AG20443 (cell line): Measurements from ENCODE around the gene KCTD17.
A peak's percentile ranks its signal among the peaks of the same experiment; 100 is the strongest.

ENCODE experiments used
- DNase-seq: peaks from one replicate; pipeline ENCODE4 v3.0.0; 2012; ENCODE audit warnings: low spot score, mixed read lengths

KCTD17 gene

DNA sequence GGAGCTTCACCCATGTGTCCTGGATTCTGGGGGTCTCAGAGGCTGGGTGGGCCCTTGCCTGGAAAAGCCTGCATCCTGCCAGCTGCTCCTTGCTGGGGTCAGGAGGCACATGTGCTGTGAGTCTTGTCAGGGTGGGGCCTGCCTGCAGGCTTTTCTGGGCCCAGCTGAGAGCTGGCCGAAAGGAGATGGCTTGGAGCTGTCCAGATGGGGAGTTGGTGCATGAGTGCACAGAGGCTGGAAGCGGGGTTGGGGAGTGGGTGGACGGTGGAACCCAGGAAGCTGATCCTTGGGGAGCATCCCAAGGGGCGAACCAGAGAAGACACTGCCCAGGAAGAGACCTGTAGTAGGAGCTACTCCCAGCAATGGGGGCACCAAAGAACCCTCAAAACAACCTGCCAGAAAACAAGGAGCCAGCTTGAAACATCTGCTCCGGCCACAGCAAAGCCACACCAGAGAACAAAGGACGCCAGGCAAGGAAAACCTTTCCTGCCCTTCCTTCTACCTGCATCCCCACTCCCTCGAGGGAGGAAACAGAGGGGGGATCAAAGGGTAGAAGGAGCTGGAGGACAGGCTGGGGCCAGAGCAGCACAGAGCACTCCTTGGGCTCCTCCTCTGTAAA lies 8.2 kb upstream of the KCTD17 start:
- DNase-seq = no peak

DNA sequence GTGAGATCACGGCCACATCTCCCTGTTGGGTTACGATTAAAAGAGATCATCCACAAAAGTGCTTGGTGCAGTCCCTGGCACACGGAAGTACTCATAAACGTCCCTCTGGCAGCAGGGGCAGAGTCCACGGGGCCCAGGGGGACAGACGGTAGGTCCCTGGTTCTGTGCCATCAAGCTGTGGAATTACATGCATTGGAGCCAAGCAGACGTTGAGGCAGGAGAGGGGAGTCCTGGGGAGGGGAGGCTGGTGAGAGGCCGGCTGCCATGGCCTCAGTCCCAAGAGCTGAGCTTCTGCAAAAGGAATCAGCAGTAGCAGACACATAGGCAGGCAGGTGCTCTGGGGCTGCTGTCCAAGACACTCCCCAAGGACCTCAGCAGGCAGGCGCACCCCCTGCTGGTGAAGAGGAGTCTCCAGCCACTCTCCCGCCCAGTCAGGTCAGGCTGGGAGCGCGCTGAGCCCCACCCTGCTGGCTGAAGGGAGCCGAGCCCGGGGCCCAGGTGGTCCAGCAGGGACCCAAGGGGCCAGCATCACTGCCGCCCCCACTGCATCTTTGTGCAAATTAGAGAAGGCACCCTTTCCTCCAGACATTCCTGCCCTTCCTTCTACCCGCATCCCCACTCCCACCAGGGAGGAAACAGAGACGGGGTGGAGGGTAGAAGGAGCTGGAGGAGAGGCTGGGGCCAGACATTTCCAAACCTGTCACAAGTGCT lies 7.6 kb upstream of the KCTD17 start:
- peak; percentile 51 for DNase-seq

DNA sequence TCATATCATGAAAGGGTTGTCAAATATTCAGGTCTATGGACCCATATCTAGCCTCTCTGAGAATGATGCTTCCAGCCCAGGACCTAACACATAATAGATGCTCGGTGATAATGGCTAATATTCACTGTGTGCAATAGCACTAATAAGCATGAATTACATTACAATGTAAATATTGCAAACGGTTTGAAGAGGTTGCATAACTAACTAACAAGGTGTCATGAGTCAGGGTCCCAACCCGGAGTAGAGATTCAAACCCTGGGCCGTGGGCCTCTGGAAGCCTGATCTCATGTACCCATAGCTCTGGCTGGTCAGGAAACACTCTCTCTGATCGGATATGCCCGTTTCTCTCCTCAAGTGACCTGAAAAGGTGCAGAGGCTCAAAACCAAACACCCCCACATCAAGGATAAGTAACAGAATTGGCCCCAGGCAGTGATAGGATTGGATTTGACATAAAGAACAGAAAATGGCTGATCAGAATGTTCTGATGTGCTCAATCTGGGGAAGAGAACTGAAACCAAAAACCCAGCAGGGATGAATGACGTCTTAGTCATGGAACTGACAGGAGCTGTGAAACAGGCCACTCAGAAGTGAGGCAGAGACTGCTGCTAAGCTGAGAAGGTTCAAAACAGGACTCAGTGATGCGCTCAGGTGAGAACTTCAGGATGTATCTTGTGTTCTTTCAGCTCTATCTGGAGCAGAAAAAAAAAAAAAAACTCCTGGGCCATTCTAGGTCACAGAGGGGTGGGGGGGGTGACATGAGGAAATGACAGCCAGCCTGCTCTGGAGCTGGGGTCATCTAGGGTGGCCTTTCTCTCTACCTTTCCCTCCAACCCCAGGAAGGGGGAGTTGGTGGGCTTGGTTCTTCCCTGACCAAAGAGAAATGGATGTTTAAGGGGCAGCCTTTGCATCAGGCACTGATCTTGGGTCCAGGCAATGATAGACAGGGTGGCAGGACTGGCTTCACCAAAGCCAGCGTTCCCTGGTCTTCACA lies 6.6 kb upstream of the KCTD17 start:
- DNase-seq = no peak

DNA sequence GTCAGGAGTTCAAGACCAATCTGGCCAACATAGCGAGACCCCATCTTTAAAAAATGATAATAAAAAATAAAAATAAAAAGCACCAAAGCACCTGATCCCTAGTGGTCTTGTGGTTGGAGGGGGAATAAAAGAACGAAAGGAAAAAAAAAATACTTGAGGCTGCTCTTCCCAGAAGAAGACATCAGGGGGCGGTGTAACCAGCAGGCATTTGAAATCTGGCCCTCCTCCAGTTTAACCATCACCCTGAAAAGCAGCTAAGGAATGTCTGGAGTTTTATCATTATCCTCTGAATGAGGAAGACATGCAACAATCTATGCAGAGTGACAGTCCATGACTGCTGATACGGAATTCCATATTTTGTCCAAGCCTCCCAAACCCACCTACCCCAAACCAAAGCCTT lies 5.6 kb upstream of the KCTD17 start:
- DNase-seq = peak; percentile 79

DNA sequence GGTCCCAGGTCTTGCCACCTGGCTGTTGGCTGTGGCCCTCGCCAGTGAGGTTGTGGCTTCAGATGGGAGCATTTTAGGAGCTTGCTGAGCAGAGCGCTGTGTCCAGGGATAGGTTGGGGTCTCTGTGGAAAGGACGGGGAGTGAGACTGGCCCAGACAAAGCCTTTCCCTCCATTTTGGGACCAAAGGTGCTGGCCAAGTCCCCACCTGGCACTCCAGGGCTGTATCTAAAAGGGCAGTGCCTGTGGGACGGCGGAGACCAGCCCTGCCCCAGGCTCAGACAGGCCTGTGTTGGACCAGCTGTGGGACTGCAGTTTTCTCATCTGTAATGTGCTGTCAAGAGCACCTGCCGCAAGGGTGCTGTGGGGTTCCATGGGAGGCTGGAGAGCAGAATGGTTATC lies 5.0 kb upstream of the KCTD17 start:
- DNase-seq = no peak

DNA sequence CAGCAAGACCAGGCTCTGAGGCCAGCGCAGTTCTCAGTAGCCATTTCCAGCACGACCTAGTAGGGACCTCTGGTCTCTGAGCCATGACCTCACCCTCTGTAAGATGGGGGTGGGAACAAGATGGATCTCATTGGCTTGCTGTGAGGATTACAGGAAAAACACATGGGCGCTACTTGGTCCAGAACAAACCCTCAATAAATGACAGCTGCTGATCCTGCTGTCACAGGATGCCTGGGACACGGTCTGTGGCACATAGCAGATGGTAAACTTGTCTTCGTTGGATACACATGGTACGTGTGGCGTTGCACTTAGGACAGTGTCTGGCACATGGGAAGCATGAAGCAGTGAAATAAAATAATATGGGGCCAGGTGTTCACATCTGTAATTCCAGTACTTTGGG lies 4.5 kb upstream of the KCTD17 start:
- DNase-seq = no peak

DNA sequence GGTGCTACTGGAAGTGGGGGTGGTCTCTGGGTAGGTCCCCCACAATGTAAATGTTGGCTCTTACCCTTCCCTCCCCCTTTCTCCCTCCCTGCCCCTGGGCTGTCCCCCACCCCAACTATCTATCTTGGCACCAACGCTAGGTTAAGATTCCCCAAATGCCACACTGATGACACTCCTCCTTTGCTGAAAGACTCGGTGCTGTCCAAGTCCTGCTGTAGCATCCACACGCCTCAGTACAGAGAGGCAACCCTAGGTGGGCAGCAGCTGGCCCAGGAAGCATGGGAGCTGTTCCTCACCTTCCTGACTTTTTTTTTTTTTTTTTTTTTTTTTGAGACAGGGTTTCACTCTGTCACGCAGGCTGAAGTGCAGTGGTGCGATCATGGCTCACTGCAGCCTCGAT lies 3.4 kb upstream of the KCTD17 start:
- DNase-seq = peak; percentile 64

DNA sequence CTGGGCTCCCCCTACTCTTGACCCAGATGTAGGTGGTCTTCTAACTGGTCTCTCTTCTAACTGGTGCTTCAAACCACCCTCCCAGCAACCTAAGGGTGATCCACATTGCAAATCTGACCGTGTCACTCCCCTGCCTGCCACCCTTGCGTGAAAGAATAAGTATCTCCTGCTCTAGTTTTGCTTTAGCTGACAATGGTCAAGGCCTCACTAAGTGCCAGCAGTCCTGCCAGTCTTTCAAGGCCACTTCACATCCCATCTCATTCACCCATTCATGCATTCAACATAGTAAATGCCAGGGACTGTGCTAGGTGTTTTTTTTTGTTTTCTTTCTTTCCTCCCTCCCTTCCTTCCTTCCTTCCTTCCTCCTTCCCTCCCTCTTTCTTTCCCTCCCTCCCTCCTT lies 2.3 kb upstream of the KCTD17 start:
- DNase-seq = no peak

DNA sequence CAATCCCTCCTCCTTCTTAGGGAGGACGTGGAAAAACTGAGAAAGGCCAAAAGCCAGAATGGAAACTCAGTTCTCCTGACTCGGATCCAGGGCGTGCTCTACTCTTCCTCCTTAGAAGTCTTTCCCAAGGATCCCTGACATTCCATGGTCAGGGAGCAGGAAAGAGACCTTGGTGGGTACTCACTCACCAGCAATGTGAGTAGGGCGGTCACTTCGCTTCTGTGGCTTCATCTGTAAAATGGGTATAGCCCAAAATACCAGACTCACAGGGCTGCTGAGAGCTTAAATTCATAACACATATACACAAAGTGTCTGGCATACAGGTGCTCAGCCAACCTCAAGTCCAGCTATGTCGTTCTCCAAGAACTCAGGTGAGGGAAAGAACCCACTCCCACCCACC lies 629 bp upstream of the KCTD17 start:
- DNase-seq = no peak

DNA sequence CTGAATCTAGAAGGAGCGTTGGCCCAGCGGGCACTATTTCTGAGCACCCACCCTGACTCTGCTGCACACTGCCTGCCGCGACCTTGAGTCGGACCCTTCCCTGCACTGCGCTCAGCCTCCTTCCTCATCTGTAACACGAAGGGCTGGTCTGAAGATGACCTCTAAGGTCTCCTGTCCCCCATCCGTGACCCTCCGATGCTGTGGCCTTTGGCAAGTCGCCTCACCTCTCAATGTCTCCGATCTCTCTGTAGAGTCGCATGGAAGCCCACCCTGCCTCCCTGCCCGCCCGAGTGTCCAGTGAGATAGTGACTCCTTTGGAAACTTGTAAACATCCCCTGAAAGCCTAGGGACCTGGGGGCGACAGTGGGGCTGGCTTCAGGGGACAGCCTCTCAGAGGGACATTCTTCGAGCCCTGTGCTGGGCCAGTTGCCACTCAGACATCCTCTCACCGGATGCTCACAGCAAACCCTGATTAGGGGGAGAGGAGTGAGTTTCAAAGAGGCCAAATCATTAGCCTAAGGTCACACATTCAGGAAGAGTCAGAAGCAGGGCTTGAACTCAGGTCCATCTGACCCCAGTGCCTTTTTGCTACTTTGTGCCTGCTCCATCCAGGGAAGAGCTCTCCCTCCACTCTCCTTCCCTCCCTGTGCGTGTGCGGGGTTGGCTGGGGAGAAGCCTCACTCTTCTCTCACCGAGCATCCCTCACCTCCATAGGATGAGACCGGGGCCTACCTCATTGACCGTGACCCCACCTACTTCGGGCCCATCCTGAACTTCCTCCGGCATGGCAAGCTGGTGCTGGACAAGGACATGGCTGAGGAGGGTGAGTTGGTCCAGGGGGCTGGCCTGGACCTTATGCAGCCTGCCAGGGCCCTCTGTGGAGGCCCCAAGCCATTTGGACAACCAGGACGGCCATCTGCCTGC lies 1.1 kb downstream of the KCTD17 start:
- DNase-seq = no peak

DNA sequence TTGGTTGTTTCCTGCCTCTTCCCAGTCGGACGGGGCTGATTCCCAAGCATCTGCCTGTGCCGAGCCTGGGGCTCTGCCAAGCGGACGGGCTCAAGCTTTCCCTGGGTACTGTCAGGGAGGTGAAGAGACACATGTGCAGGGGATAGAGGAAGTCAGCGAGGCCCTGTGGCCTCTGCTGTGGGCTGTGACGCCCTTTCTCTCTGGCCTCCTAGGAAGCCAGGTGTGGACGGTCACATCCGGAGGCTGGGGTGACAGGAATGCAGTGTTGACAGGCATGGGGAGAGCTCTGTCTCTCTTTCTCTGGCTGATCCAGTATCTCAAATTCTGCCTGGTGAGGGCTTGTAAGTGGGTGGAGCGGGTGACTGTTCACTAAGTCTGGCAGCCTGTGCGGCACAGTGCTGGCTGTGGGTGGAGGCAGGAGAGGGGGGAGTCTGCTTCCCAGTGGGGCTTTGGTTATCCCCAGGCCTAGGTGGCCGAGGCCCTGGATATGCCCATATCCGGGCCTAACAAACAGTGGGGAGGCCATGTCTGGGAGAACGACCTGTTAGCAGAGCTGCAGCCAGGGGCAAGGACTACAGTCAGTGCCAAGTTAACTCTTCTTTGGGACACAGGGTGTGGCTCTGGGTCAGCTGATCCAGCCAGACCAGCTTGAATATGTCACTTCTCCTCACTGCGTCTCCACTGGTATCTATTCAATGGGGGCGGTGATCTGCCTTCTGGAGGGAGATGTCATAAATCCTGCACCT lies 1.9 kb downstream of the KCTD17 start:
- DNase-seq = peak; percentile 70

DNA sequence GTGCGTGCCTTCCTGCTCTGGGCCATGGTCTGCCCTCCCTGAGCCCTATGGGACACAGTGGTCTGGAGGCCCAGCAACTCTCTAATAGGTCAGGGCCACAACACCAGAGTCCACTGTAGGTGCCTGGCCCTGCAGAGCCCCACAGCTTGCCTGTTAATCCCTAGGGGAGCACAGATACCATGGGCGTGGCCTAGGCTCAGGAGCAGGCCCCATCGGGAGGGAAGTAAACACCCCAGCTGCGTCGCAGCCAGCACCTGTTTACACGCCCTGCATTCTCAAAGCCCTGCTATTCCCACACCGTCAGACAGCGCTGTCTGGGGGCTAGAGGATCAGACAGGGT lies 2.5 kb downstream of the KCTD17 start:
- no peak for DNase-seq

DNA sequence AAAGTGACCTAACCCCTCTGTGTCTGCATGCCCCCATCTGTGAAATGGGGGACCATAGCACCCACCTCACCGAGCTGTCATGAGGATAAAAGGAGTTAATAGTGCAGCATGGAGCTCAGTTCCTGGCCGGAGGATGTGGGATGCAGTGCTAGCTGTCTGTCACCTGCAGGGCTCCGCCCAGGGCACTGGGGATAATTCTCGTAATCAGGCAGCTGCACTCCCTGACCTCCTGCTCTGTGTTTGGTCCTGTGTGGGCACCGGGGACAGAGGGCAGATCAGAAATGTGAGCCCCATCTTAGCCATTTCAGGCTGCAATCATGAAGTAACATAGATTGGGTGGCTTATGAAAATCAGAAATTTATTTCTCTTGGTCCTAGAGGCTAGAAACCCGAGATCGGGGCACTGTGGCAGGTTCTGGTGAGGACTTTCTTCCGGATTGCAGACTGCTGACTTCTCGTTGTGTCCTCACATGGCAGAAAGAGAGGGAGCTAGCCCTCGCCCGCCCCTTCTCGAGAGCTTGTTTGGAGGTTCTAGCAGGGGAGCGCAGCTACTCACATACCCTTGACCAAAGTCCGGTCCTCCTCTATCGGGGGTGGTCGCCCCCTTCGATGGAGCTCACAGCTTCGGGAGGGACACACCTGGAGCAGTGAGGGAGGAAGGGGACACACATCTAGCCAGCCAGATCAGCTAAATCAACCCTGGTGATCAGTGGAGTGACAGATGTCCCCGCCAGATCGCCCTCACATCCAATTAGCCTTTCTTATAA lies 3.2 kb downstream of the KCTD17 start:
- no peak for DNase-seq

DNA sequence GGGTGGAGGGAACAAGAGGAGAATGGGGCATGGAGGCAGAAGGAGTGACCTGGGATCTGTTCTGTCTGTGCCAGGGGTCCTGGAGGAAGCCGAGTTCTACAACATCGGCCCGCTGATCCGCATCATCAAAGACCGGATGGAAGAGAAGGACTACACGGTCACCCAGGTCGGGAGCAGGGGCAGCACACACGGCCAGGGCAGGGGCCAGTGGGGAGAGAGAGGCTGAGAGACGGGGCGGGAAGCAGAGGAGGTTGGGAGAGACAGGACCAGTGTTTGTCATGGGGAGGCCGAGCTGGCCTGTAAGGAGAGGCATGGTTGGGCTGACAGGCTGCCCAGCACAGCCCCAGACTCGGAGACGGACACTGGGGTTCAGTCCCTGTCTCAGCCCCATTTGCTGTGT lies 4.7 kb downstream of the KCTD17 start:
- DNase-seq = no peak

DNA sequence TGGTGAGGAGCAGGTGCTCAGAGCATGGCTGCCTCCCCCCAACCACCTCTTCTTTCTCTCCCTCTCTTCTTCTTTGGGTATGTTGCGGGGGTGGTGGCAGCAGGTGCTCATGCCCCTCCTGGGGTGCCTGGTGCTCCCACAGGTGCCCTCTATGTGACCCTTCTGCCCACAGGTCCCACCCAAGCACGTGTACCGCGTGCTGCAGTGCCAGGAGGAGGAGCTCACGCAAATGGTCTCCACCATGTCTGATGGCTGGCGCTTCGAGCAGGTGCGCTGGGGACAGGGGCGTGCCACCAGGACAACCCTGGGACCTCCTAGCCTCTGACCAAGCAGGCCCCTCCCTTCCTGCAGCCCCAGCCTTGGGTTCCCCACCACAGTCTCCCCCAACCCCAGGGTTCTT lies 5.7 kb downstream of the KCTD17 start:
- no peak for DNase-seq

DNA sequence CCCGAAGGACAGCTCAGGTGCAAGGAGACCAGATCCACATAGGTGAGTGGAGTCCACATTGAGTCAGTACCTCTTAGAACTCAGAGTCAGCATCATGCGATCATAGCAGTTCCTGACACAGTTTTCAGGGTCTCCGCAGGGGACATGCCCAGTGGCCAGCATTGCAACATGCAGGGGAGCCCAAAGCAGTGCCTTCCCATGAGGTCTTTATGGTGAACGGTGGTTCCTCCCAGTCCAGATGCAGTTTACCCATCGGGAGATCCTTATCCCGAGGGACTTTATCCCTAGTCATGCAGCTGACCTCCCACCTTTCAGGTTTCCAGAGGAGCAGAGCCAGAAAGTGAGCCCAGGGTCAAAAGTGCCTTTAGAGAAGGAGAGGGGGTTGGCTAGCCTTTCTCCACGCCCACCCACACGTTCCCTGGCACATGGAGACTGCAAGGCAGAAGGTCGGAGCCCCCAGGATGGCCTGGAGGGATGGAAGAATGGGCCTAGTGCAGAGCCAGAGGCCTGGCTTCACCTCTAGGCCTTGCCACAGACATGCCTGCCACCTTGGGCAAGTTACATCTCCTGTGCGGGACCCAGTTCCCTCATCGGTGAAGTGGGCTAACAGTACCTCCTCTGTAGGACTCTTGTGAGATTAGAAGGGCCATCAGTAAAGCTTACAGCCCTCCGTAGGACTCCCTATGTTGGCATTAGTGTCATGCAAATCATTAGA lies 6.4 kb downstream of the KCTD17 start:
- DNase-seq = no peak

DNA sequence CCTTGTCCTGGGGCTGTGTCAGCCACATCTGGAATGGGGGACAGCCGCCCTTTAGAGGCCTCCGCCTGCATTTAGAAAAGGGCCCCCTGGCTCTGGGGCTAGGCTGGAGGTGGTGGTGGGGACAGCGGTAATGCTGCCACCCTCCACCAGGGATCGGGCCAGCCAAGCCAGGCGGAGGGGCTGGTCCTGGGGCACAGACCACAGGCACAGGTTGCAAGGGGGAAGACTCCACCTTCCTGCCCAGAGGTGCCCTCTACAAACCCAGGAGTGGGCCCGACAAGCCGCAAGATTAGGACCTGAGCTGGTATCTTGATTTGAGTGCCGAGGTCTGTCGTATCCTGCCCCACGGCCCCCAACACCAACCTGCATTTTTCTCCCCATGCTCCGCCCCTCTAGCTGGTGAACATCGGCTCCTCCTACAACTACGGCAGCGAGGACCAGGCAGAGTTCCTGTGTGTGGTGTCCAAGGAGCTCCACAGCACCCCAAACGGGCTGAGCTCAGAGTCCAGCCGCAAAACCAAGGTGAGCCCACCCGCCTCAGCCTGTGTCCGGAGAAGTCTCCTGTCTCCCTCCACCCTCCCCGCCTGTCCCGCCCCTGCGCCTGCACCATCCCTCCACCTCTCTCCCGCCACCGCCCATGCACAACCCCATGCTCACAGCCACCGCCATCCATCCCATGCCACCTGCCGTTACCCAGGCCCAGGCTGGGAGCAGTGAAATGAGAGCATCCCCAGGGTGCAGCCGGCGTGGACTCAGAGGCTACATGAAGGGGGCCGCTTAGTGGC lies 7.6 kb downstream of the KCTD17 start:
- DNase-seq = no peak

DNA sequence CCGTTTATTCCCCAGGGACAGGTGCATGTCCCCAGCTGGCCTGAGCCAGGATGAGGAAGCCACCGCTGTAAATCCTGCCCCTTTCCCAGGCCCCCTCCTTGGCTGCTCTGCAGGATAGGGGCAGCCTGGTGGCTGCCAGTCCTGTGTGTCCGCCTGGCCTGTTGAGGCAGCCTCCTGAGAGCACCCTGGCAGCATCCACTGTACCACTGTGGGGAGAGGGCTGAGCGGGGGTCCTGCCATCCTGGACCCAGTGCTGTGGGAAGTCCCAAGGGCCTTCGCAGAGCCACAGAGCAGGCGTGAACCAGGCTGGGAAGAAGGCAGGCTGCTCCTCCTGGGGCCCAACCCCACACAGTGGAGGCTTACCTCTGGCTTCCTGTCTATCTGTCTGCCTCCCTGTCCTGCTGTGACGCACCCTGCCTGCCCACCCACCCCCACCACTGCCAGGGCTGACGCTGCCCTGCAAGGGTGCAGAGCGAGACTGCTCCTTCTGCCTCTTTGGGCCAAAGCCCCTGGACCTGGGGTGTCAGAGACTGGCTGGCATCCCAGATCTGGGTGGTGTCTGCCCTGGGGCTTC lies 8.4 kb downstream of the KCTD17 start:
- DNase-seq = no peak
